WTC11 (cell line): ENCODE results near the gene CDK5. TPM values are rescaled to one million over a fixed set of nuclear protein-coding genes. Genes with fewer than 3 reads are reported as not detected.
A peak's percentile ranks its signal among the peaks of the same experiment; 100 is the strongest.

Experiments
- ATAC-seq: fragments of 200-7000 bp; cut with Tn5 transposase; 2 replicates; pipeline ENCODE4 v1.10.0; 2021; ENCODE audit warnings: mild to moderate bottlenecking, moderate library complexity
- CTCF ChIA-PET: fragments of 300-600 bp; sonication (Branson Sonifier 250); formaldehyde crosslinking; loops from one replicate; lab custom pipeline; 2021; ENCODE audit warnings: antibody characterized with exemption; lab: Charles Lee
- POLR2A ChIA-PET: fragments of 350-600 bp; sonication (Branson Sonifier 250); formaldehyde crosslinking; loops from one replicate; lab custom pipeline; 2021; ENCODE audit warnings: antibody characterized with exemption; lab: Charles Lee
- DNase-seq: peaks from one replicate; pipeline ENCODE4 v3.0.0; 2021; ENCODE audit warnings: low spot score
- H3K27ac Mint-ChIP-seq: 2 replicates; pipeline ENCODE4 v1.8.0; 2021; ENCODE audit warnings: mixed read lengths
- H3K27me3 Mint-ChIP-seq: 2 replicates; pipeline ENCODE4 v1.8.0; 2021; ENCODE audit warnings: low read depth, mild to moderate bottlenecking, moderate library complexity, mixed read lengths
- H3K36me3 Mint-ChIP-seq: 2 replicates; pipeline ENCODE4 v1.8.0; 2021; ENCODE audit warnings: mixed read lengths
- H3K4me1 Mint-ChIP-seq: 2 replicates; pipeline ENCODE4 v1.8.0; 2022; ENCODE audit warnings: mixed read lengths
- H3K4me3 Mint-ChIP-seq: 2 replicates; pipeline ENCODE4 v1.8.0; 2021; ENCODE audit warnings: mild to moderate bottlenecking, moderate library complexity, mixed read lengths
- H3K9me3 Mint-ChIP-seq: 2 replicates; pipeline ENCODE4 v1.8.0; 2021; ENCODE audit warnings: mixed read lengths
- EMX1 ChIP-seq: fragments of 250-450 bp; sonication (Bioruptor Pico); IDR thresholded peaks from 2 replicates; pipeline ENCODE4 v1.8.0; 2021; ENCODE audit warnings: mild to moderate bottlenecking
- FOXP1 ChIP-seq: sonication (generic); formaldehyde crosslinking; IDR thresholded peaks from 2 replicates; pipeline ENCODE4 v1.8.0; 2022; ENCODE audit warnings: missing genetic modification reagents, mild to moderate bottlenecking, moderate library complexity, borderline replicate concordance
- GRHL2 ChIP-seq: fragments of 250-450 bp; sonication (Bioruptor Pico); IDR thresholded peaks from 2 replicates; pipeline ENCODE4 v1.8.0; 2022; ENCODE audit warnings: mild to moderate bottlenecking, moderate library complexity; ENCODE audit not compliant: insufficient replicate concordance, severe bottlenecking
- IRF2 ChIP-seq: sonication (generic); formaldehyde crosslinking; IDR thresholded peaks from 2 replicates; pipeline ENCODE4 v1.8.0; 2022; ENCODE audit warnings: low read depth, missing genetic modification reagents, borderline replicate concordance
- JAZF1 ChIP-seq: fragments of 250-450 bp; sonication (Bioruptor Pico); IDR thresholded peaks from 2 replicates; pipeline ENCODE4 v1.9.0; 2021; ENCODE audit warnings: moderate library complexity, mild to moderate bottlenecking, inconsistent platforms
- MYBL2 ChIP-seq: sonication (generic); formaldehyde crosslinking; IDR thresholded peaks from 2 replicates; pipeline ENCODE4 v1.8.1; 2023; ENCODE audit warnings: mild to moderate bottlenecking, moderate library complexity, missing genetic modification reagents
- NFATC4 ChIP-seq: fragments of 250-450 bp; sonication (Bioruptor Pico); IDR thresholded peaks from 2 replicates; pipeline ENCODE4 v1.9.0; 2021; ENCODE audit warnings: mild to moderate bottlenecking
- NFYB ChIP-seq: sonication (generic); formaldehyde crosslinking; conservative IDR thresholded peaks from 2 replicates; pipeline ENCODE4 v1.8.0; 2022; ENCODE audit warnings: low read depth, missing genetic modification reagents
- PRRX2 ChIP-seq: fragments of 250-450 bp; sonication (Bioruptor Pico); IDR thresholded peaks from 2 replicates; pipeline ENCODE4 v1.8.0; 2021; ENCODE audit warnings: mild to moderate bottlenecking
- RELA ChIP-seq: sonication (generic); formaldehyde crosslinking; IDR thresholded peaks from 2 replicates; pipeline ENCODE4 v1.8.1; 2022; ENCODE audit warnings: missing genetic modification reagents, mild to moderate bottlenecking, borderline replicate concordance
- RORB ChIP-seq: fragments of 250-450 bp; sonication (Bioruptor Pico); IDR thresholded peaks from 2 replicates; pipeline ENCODE4 v1.9.0; 2021; ENCODE audit warnings: mild to moderate bottlenecking
- SMAD3 ChIP-seq: sonication (generic); formaldehyde crosslinking; IDR thresholded peaks from 2 replicates; pipeline ENCODE4 v1.8.0; 2022; ENCODE audit warnings: missing genetic modification reagents, mild to moderate bottlenecking, borderline replicate concordance
- ZNF121 ChIP-seq: sonication (generic); formaldehyde crosslinking; IDR thresholded peaks from 2 replicates; pipeline ENCODE4 v1.8.0; 2023; ENCODE audit warnings: missing genetic modification reagents
- ZNF232 ChIP-seq: sonication (generic); formaldehyde crosslinking; IDR thresholded peaks from 2 replicates; pipeline ENCODE4 v1.8.0; 2022; ENCODE audit warnings: mild to moderate bottlenecking, missing genetic modification reagents
- ZNF416 ChIP-seq: fragments of 250-450 bp; sonication (Bioruptor Pico); IDR thresholded peaks from 2 replicates; pipeline ENCODE4 v1.9.0; 2021; ENCODE audit warnings: mild to moderate bottlenecking, inconsistent platforms
- total RNA-seq: library from RNA; stranded (reverse); gene quantifications from 3 replicates; pipeline ENCODE4 v1.2.3, GENCODE V29; 2021
- TF ChIP-seq, protein P1 (sequence below): sonication (generic); formaldehyde crosslinking; IDR thresholded peaks from 2 replicates; pipeline ENCODE4 v1.8.0; 2022; ENCODE audit warnings: mild to moderate bottlenecking, missing genetic modification reagents
- TF ChIP-seq, protein P2 (sequence below): fragments of 250-450 bp; sonication (Bioruptor Pico); IDR thresholded peaks from 2 replicates; pipeline ENCODE4 v2.1.2; 2022; ENCODE audit warnings: mild to moderate bottlenecking, moderate library complexity
- TF ChIP-seq, protein P3 (sequence below): sonication (generic); formaldehyde crosslinking; IDR thresholded peaks from 2 replicates; pipeline ENCODE4 v1.8.1; 2022; ENCODE audit warnings: missing genetic modification reagents, borderline replicate concordance
- TF ChIP-seq, protein P4 (sequence below): sonication (generic); formaldehyde crosslinking; IDR thresholded peaks from 2 replicates; pipeline ENCODE4 v1.8.1; 2022; ENCODE audit warnings: mild to moderate bottlenecking, moderate library complexity, missing genetic modification reagents
- TF ChIP-seq, protein P5 (sequence below): fragments of 250-450 bp; sonication (Bioruptor Pico); IDR thresholded peaks from 2 replicates; pipeline ENCODE4 v1.9.0; 2021; ENCODE audit warnings: moderate library complexity, mild to moderate bottlenecking, inconsistent platforms, borderline replicate concordance
- TF ChIP-seq, protein P6 (sequence below): sonication (generic); formaldehyde crosslinking; IDR thresholded peaks from 2 replicates; pipeline ENCODE4 v1.8.1; 2023; ENCODE audit warnings: mild to moderate bottlenecking, moderate library complexity, missing genetic modification reagents
- TF ChIP-seq, protein P7 (sequence below): sonication (generic); formaldehyde crosslinking; conservative IDR thresholded peaks from 2 replicates; pipeline ENCODE4 v1.8.1; 2023; ENCODE audit warnings: mild to moderate bottlenecking, low read depth, missing genetic modification reagents, moderate library complexity
- TF ChIP-seq, protein P8 (sequence below): sonication (generic); formaldehyde crosslinking; IDR thresholded peaks from 2 replicates; pipeline ENCODE4 v1.8.0; 2023; ENCODE audit warnings: missing genetic modification reagents

CDK5 gene
- total RNA-seq, 1 experiment from 2014 or later = 27.8 TPM

DNA sequence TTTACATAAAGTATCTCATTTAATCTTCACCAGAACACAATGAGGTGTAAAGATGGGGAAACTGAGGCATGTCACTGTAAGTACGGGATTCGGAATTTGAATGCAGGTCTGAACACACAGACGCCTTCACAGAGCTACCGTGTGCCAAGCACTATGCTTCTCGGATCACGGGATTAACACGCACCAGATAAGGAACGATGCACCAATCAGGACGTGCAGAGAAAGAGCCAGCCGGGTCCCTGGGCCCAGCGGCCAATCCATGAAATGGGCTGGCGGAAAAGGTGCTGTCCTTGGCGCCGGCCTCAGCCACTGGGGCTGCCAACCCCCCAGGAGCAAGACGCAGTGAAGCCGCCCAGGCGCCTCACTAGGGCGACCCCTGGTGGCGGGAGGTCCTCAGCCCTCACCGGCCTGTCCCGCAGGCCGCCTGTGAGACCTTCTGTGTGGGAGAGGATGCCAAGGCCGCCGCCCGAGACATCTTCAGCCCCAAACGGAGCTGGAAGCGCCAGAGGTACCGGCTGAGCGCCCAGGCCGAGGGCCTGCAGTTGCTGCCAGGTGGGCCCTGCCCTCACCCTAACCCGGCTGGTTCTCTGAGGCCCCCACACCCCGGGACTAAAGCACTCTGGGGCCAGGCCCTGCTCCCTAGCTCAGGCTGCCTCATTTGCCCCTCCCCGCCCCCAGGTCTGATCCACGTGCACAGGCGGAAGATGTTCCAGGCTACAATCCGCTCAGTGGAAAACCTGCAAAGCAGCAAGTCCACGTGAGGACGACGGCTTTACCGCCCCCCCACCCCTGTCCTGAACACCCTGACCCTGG lies 49.0 kb downstream of the CDK5 start (continued):
- TF ChIP-seq, protein P1, sequence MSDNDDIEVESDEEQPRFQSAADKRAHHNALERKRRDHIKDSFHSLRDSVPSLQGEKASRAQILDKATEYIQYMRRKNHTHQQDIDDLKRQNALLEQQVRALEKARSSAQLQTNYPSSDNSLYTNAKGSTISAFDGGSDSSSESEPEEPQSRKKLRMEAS (CRISPR knock-in tag) = 0 out of 2 replicates have a peak, but pooled peaks have one; percentile 53

DNA sequence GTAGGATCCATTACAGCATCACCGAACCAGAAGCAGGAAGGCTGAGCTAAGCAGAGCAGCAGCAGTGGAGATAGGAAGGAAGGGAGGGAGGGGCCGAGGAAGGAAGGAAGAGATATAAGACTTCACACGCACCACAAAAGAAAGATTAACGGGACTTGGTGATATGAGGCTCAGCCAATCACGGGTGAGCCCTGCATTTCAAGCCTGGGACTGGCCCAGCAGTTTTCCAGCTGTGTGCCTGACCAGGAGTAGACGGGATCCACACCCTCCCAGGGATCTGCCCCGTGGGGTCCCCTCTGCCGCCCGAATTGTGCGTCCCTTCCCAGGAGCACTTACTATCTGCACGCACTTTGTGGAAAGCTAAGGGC lies 49.6 kb downstream of the CDK5 start:
- H3K27ac Mint-ChIP-seq = no peak overlapping the region; the same call in 1 of the 2 replicates

DNA sequence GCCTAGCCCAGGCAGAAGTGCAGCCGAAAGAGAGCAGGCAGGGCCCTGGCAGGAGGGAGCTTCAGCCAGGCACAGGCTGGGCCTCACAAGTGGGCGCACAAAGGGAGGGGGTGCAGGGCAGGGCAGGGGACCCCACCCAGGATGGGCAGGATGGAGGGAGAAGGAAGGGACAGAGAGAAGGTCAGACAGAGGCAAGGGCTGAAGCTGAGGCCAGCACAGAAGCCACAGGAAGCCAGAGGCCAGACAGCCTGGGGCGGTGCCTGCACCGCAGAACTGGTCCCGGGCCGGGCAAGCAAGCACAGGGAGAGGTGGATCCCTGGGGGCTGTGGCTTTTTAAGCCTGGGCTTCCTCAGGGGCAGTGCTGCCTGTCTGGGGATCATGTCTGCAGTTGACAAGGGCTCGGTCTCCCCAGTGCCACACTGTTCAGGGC lies 50.2 kb downstream of the CDK5 start:
- POLR2A ChIA-PET = no interaction called here
- H3K27ac Mint-ChIP-seq = no peak overlapping the region
- H3K4me3 Mint-ChIP-seq = no peak overlapping the region
- DNase-seq = no peak
- no peaks in the 10 kb centered on the region for H3K36me3 Mint-ChIP-seq
- CTCF ChIA-PET = interaction anchor here (1.3 to 6.4 kb wide), 13 partner anchors 9 to 131 kb away, joined by 3 to 112 read pairs (median 29); partner anchors contain the start of gene AGAP3
- H3K9me3 Mint-ChIP-seq = no peaks in the 10 kb centered on the region
- peaks cover 10% of the 10 kb centered on the region for H3K27me3 Mint-ChIP-seq
- ATAC-seq = no peak
- peaks cover 28% of the 10 kb centered on the region for H3K4me1 Mint-ChIP-seq
- TF ChIP-seq, protein P2, sequence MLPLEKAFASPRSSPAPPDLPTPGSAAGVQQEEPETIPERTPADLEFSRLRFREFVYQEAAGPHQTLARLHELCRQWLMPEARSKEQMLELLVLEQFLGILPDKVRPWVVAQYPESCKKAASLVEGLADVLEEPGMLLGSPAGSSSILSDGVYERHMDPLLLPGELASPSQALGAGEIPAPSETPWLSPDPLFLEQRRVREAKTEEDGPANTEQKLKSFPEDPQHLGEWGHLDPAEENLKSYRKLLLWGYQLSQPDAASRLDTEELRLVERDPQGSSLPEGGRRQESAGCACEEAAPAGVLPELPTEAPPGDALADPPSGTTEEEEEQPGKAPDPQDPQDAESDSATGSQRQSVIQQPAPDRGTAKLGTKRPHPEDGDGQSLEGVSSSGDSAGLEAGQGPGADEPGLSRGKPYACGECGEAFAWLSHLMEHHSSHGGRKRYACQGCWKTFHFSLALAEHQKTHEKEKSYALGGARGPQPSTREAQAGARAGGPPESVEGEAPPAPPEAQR (CRISPR knock-in tag) = no peak
- no peak for TF ChIP-seq MYBL2 (CRISPR knock-in tag)
- TF ChIP-seq RELA (CRISPR knock-in tag) = no peak
- no peak for TF ChIP-seq JAZF1 (CRISPR knock-in tag)
- no peak for TF ChIP-seq NFYB (CRISPR knock-in tag)
- TF ChIP-seq IRF2 (CRISPR knock-in tag) = no peak
- no peak for TF ChIP-seq RORB
- TF ChIP-seq, protein P3, sequence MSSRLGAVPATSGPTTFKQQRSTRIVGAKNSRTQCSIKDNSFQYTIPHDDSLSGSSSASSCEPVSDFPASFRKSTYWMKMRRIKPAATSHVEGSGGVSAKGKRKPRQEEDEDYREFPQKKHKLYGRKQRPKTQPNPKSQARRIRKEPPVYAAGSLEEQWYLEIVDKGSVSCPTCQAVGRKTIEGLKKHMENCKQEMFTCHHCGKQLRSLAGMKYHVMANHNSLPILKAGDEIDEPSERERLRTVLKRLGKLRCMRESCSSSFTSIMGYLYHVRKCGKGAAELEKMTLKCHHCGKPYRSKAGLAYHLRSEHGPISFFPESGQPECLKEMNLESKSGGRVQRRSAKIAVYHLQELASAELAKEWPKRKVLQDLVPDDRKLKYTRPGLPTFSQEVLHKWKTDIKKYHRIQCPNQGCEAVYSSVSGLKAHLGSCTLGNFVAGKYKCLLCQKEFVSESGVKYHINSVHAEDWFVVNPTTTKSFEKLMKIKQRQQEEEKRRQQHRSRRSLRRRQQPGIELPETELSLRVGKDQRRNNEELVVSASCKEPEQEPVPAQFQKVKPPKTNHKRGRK = no peak
- TF ChIP-seq ZNF416 (CRISPR knock-in tag) = no peak
- TF ChIP-seq, protein P4, sequence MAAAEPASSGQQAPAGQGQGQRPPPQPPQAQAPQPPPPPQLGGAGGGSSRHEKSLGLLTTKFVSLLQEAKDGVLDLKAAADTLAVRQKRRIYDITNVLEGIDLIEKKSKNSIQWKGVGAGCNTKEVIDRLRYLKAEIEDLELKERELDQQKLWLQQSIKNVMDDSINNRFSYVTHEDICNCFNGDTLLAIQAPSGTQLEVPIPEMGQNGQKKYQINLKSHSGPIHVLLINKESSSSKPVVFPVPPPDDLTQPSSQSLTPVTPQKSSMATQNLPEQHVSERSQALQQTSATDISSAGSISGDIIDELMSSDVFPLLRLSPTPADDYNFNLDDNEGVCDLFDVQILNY (CRISPR knock-in tag) = no peak
- TF ChIP-seq, protein P5, sequence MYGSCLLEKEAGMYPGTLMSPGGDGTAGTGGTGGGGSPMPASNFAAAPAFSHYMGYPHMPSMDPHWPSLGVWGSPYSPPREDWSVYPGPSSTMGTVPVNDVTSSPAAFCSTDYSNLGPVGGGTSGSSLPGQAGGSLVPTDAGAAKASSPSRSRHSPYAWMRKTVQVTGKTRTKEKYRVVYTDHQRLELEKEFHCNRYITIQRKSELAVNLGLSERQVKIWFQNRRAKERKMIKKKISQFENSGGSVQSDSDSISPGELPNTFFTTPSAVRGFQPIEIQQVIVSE (CRISPR knock-in tag) = no peak
- TF ChIP-seq EMX1 = no peak
- TF ChIP-seq SMAD3 (CRISPR knock-in tag) = no peak
- TF ChIP-seq GRHL2 = no peak
- TF ChIP-seq, protein P6, sequence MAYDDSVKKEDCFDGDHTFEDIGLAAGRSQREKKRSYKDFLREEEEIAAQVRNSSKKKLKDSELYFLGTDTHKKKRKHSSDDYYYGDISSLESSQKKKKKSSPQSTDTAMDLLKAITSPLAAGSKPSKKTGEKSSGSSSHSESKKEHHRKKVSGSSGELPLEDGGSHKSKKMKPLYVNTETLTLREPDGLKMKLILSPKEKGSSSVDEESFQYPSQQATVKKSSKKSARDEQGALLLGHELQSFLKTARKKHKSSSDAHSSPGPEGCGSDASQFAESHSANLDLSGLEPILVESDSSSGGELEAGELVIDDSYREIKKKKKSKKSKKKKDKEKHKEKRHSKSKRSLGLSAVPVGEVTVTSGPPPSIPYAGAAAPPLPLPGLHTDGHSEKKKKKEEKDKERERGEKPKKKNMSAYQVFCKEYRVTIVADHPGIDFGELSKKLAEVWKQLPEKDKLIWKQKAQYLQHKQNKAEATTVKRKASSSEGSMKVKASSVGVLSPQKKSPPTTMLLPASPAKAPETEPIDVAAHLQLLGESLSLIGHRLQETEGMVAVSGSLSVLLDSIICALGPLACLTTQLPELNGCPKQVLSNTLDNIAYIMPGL (CRISPR knock-in tag) = no peak

More for the DNA sequence above, 49.6 kb downstream of the CDK5 start:
- POLR2A ChIA-PET = interaction anchor here (0.6 kb wide), 1 partner anchor 91 kb away, joined by 3 read pairs; no protein-coding TSS in a partner anchor
- ATAC-seq (no peak), DNase-seq (no peak)
- CTCF ChIA-PET = interaction anchor here (1.0 to 6.6 kb wide), 26 partner anchors 10 to 228 kb away, joined by 3 to 112 read pairs (median 10); partner anchors contain the start of genes ABCB8, AGAP3, CDK5 and NOS3
- Mint-ChIP-seq H3K27me3 (peaks cover 13% of the 10 kb centered on the region), H3K4me1 (peaks cover 32% of the 10 kb centered on the region), H3K4me3 (peak overlapping the region; percentile 40), H3K36me3 (no peaks in the 10 kb centered on the region), H3K9me3 (no peaks in the 10 kb centered on the region)
- TF ChIP-seq JAZF1 (CRISPR knock-in tag) (no peak), PRRX2 (no peak), ZNF232 (CRISPR knock-in tag) (no peak), NFATC4 (CRISPR knock-in tag) (no peak), FOXP1 (CRISPR knock-in tag) (no peak), ZNF121 (no peak)
- TF ChIP-seq, protein P7, sequence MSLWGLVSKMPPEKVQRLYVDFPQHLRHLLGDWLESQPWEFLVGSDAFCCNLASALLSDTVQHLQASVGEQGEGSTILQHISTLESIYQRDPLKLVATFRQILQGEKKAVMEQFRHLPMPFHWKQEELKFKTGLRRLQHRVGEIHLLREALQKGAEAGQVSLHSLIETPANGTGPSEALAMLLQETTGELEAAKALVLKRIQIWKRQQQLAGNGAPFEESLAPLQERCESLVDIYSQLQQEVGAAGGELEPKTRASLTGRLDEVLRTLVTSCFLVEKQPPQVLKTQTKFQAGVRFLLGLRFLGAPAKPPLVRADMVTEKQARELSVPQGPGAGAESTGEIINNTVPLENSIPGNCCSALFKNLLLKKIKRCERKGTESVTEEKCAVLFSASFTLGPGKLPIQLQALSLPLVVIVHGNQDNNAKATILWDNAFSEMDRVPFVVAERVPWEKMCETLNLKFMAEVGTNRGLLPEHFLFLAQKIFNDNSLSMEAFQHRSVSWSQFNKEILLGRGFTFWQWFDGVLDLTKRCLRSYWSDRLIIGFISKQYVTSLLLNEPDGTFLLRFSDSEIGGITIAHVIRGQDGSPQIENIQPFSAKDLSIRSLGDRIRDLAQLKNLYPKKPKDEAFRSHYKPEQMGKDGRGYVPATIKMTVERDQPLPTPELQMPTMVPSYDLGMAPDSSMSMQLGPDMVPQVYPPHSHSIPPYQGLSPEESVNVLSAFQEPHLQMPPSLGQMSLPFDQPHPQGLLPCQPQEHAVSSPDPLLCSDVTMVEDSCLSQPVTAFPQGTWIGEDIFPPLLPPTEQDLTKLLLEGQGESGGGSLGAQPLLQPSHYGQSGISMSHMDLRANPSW (CRISPR knock-in tag) = no peak
- TF ChIP-seq, protein P8, sequence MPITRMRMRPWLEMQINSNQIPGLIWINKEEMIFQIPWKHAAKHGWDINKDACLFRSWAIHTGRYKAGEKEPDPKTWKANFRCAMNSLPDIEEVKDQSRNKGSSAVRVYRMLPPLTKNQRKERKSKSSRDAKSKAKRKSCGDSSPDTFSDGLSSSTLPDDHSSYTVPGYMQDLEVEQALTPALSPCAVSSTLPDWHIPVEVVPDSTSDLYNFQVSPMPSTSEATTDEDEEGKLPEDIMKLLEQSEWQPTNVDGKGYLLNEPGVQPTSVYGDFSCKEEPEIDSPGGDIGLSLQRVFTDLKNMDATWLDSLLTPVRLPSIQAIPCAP (CRISPR knock-in tag) = no peak
